ENCODE measurements around the gene MDGA2. TPM values are rescaled to one million over a fixed set of nuclear protein-coding genes. Genes with fewer than 3 reads are reported as not detected.

The MDGA2 gene
- total and polyA plus RNA-seq, 9 of the 15 experiments (the other 6 are each of a cell fraction or from before 2014, with no cell fraction given) = 0.01 to 0.18 (median 0.03) TPM; not detected in 5

DNA sequence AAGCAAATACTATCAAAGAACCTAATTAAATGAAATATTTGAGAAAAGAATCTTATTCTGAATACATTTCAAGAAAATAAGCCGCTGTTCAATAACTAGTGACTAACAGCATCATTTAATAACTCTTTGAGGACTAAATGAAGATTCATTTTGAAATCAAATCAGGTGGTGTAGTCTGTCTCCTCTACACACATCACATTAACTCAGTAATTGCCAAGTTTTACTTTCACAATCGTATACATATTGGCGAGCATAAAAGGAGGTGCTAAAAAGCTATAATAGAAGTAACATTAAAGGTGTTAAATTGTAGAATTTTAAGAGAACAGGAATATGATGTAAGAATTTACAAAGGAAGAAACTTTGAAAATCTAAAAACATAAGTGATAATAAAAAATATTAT lies 185.1 kb downstream of the MDGA2 start:
- Histone ChIP-seq H3K9me1 (ENCODE audit: control insufficient read depth, insufficient read depth, low read length) (no peaks in the 10 kb centered on the region), H3K27me3 (ENCODE audit: control insufficient read depth in 2 of 2, insufficient read depth in 2 of 2, low read length in 2 of 2) (no peaks in the 10 kb centered on the region), H3K9me3 (replicated peaks; ENCODE audit: control insufficient read depth, insufficient read depth, low read depth, low read length) (no peaks in the 10 kb centered on the region), H2AFZ (ENCODE audit: low read depth, low read length) (no peak overlapping the region), H3K79me2 (ENCODE audit: control insufficient read depth, insufficient read depth, low read length) (no peaks in the 10 kb centered on the region), H3K36me3 (ENCODE audit: control insufficient read depth, insufficient read depth, low read length) (no peaks in the 10 kb centered on the region), H3K9ac (ENCODE audit: insufficient read depth in 1 of 2, low read depth in 2 of 2, low read length in 2 of 2) (no peak overlapping the region), H4K20me1 (replicated peaks; ENCODE audit: control insufficient read depth, insufficient read depth, low read length) (no peaks in the 10 kb centered on the region), H3K4me3 (no peak overlapping the region), H3K27ac (ENCODE audit: extremely low read depth, low read depth, low read length) (no peak overlapping the region), H3K4me2 (ENCODE audit: insufficient read depth, low read length) (no peak overlapping the region), H3K4me1 (replicated peaks in 1 of 2; ENCODE audit: control insufficient read depth in 2 of 2, insufficient read depth in 2 of 2, low read length in 2 of 2) (no peaks in the 10 kb centered on the region)
- ATAC-seq (no peak), FAIRE-seq (no peak), DNase-seq (ENCODE audit: extremely low read depth in 1 of 4, low spot score in 3 of 4) (no peak)
- CTCF ChIA-PET (ENCODE audit: low intra/inter-chr PET ratio) = no interaction called here
- TF ChIP-seq BACH1 (tag; IDR thresholded peaks at IDR 0.05) = no peak
- TF ChIP-seq, protein P1, sequence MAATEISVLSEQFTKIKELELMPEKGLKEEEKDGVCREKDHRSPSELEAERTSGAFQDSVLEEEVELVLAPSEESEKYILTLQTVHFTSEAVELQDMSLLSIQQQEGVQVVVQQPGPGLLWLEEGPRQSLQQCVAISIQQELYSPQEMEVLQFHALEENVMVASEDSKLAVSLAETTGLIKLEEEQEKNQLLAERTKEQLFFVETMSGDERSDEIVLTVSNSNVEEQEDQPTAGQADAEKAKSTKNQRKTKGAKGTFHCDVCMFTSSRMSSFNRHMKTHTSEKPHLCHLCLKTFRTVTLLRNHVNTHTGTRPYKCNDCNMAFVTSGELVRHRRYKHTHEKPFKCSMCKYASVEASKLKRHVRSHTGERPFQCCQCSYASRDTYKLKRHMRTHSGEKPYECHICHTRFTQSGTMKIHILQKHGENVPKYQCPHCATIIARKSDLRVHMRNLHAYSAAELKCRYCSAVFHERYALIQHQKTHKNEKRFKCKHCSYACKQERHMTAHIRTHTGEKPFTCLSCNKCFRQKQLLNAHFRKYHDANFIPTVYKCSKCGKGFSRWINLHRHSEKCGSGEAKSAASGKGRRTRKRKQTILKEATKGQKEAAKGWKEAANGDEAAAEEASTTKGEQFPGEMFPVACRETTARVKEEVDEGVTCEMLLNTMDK (IDR thresholded peaks at IDR 0.05; ENCODE audit: borderline replicate concordance, insufficient read depth, low read depth, low read length, poor library complexity, severe bottlenecking) = no peak
- TF ChIP-seq CBX3 (IDR thresholded peaks at IDR 0.05; ENCODE audit: borderline replicate concordance in 1 of 2, low read length in 2 of 2) = no peak
- no peak for TF ChIP-seq SMAD4 (CRISPR knock-in tag; conservative IDR thresholded peaks at IDR 0.05)
- no peak for TF ChIP-seq ZNF146 (CRISPR knock-in tag; IDR thresholded peaks at IDR 0.05; ENCODE audit: unreplicated experiment)
- POLR2A ChIA-PET = no interaction called here
- 0% methylated on average over 3 of the region's 3 CpGs for WGBS (ENCODE audit: insufficient coverage, low coverage, missing lambda C conversion rate)
- in situ Hi-C loops (cut with MboI) (no loop called here), intact Hi-C loops (cut with micrococcal nuclease) (no loop called here)
- no TSS peak for BruUV-seq (replicated peaks)

Measured in K562 (cell line).